K562 (cell line): ENCODE results near the gene DYSF. TPM values are rescaled to one million over a fixed set of nuclear protein-coding genes. Genes with fewer than 3 reads are reported as not detected.

Experiments
- ATAC-seq: fragments of 200-7000 bp; cut with Tn5 transposase; 3 replicates; pipeline ENCODE4 v1.9.1; 2020; ENCODE audit warnings: moderate library complexity
- BruUV-seq: library from RNA; stranded (reverse); fragments of 400-500 nt; replicated peaks from 2 replicates; lab custom pipeline; 2021; lab: Mats Ljungman, UMichigan
- CTCF ChIA-PET: fragments of 300-600 bp; formaldehyde crosslinking; extraction: SDS; loops from one replicate; lab custom pipeline; 2021; ENCODE audit warnings: low intra/inter-chr PET ratio; lab: Yijun Ruan, JAX
- POLR2A ChIA-PET: fragments of 300-600, 350-650 bp; sonication (Branson Sonifier 250); formaldehyde crosslinking; extraction: SDS; loops from one replicate; lab custom pipeline; 2021; ENCODE audit warnings: antibody characterized with exemption, inconsistent platforms; lab: Yijun Ruan, JAX
- DNase-seq, 4 experiments: peaks; one replicate each; pipeline versions ENCODE4 v3.0.0 to v3.0.0-alpha.2; 2011 to 2018; ENCODE audit warnings: low spot score in 3 of 4, mixed read lengths in 3 of 4; ENCODE audit errors: extremely low read depth in 1 of 4
- FAIRE-seq: peaks from 2 replicates; lab custom pipeline; 2011; peaks lifted over from hg19 to GRCh38; lab: Jason Lieb, UNC
- H2AFZ ChIP-seq: 2 replicates; pipeline ENCODE4 v1.6.0; 2011; ENCODE audit warnings: low read depth, low read length, control low read depth, inconsistent platforms
- H3K27ac ChIP-seq: fragments of 200-600 bp; 3 replicates; pipeline ENCODE4 v1.8.0; 2011; ENCODE audit warnings: low read depth, mild to moderate bottlenecking, control low read depth, inconsistent platforms, low read length, moderate library complexity, mixed read lengths; ENCODE audit errors: extremely low read depth
- H3K27me3 ChIP-seq, 2 experiments: fragments of 300-600 bp in 1 of 2; 2 replicates in 1 of 2; 3 replicates in 1 of 2; pipeline versions ENCODE4 v1.6.0 to v1.8.0; 2011; ENCODE audit warnings: inconsistent platforms in 2 of 2, low read length in 2 of 2, mild to moderate bottlenecking in 1 of 2, mixed read lengths in 1 of 2, moderate library complexity in 1 of 2; ENCODE audit not compliant: control insufficient read depth in 2 of 2, insufficient read depth in 2 of 2
- H3K36me3 ChIP-seq: fragments of 300-600 bp; 3 replicates; pipeline ENCODE4 v1.8.0; 2011; ENCODE audit warnings: mild to moderate bottlenecking, low read length, inconsistent platforms; ENCODE audit not compliant: control insufficient read depth, insufficient read depth
- H3K4me1 ChIP-seq, 2 experiments: fragments of 200-600 bp in 1 of 2; replicated peaks in 1 of 2; 2 replicates in 1 of 2; 3 replicates in 1 of 2; pipeline versions ENCODE4 v1.5.1 to v1.8.0; 2011; ENCODE audit warnings: inconsistent platforms in 2 of 2, low read length in 2 of 2, mild to moderate bottlenecking in 1 of 2, mixed read lengths in 1 of 2, moderate library complexity in 1 of 2; ENCODE audit not compliant: control insufficient read depth in 2 of 2, insufficient read depth in 2 of 2
- H3K4me2 ChIP-seq: 2 replicates; pipeline ENCODE4 v1.6.1; 2011; ENCODE audit warnings: low read length, control low read depth, inconsistent platforms, mixed read lengths; ENCODE audit not compliant: insufficient read depth
- H3K4me3 ChIP-seq: fragments of 200-600 bp; sonication (generic), shearing (Covaris generic); 2 replicates; pipeline ENCODE4 v1.5.1; 2016; ENCODE audit warnings: control low read depth, inconsistent platforms
- H3K79me2 ChIP-seq: fragments of 200-600 bp; 3 replicates; pipeline ENCODE4 v1.8.0; 2011; ENCODE audit warnings: low read length, inconsistent platforms; ENCODE audit not compliant: control insufficient read depth, insufficient read depth
- H3K9ac ChIP-seq, 2 experiments: 2 replicates each; pipeline versions ENCODE4 v1.6.0 to v1.6.1; 2011; ENCODE audit warnings: low read depth in 2 of 2, low read length in 2 of 2, control low read depth in 1 of 2, inconsistent platforms in 1 of 2, mild to moderate bottlenecking in 1 of 2, mixed read lengths in 1 of 2; ENCODE audit not compliant: insufficient read depth in 1 of 2
- H3K9me1 ChIP-seq: one replicate; pipeline ENCODE4 v1.6.0; 2011; ENCODE audit warnings: inconsistent platforms, mild to moderate bottlenecking, low read length, moderate library complexity; ENCODE audit not compliant: control insufficient read depth, insufficient read depth
- H3K9me3 ChIP-seq: replicated peaks from 2 replicates; pipeline ENCODE4 v1.5.1; 2011; ENCODE audit warnings: low read depth, low read length, inconsistent platforms; ENCODE audit not compliant: control insufficient read depth, insufficient read depth
- H4K20me1 ChIP-seq: replicated peaks from 2 replicates; pipeline ENCODE4 v1.6.1; 2011; ENCODE audit warnings: low read length, inconsistent platforms, mixed read lengths; ENCODE audit not compliant: control insufficient read depth, insufficient read depth
- ARID1B ChIP-seq: fragments of 450-650 bp; IDR thresholded peaks from 2 replicates; pipeline ENCODE4 v1.6.1; 2016; ENCODE audit warnings: antibody characterized with exemption, mild to moderate bottlenecking, inconsistent platforms
- BRCA1 ChIP-seq, 2 experiments: fragments of 450-650 bp in 1 of 2; sonication (generic) in 1 of 2; formaldehyde crosslinking in 1 of 2; IDR thresholded peaks; 2 replicates each; pipeline versions ENCODE4 v1.5.0 to v1.6.1; 2017 to 2020; ENCODE audit warnings: mild to moderate bottlenecking in 1 of 2, missing genetic modification reagents in 1 of 2
- ELF2 ChIP-seq: fragments of 250-450 bp; sonication (Bioruptor Pico); IDR thresholded peaks from 2 replicates; pipeline ENCODE4 v1.5.0; 2021; ENCODE audit warnings: mild to moderate bottlenecking
- ETS1 ChIP-seq: conservative IDR thresholded peaks from 2 replicates; pipeline ENCODE4 v1.6.1; 2011; ENCODE audit warnings: low read depth, mild to moderate bottlenecking, low read length; ENCODE audit not compliant: control insufficient read depth
- FUS ChIP-seq: fragments of 200-400 bp; formaldehyde crosslinking; optimal IDR thresholded peaks from 2 replicates; pipeline ENCODE3; 2017; ENCODE audit warnings: low read depth, low read length
- HNRNPL ChIP-seq: fragments of 200-400 bp; formaldehyde crosslinking; IDR thresholded peaks from 2 replicates; pipeline ENCODE4 v1.6.1; 2017; ENCODE audit warnings: low read depth, mild to moderate bottlenecking, low read length
- NFIC ChIP-seq: fragments of 450-650 bp; IDR thresholded peaks from 2 replicates; pipeline ENCODE4 v1.6.1; 2017; ENCODE audit warnings: mild to moderate bottlenecking, inconsistent platforms
- POU5F1 ChIP-seq: fragments of 150-350 bp; IDR thresholded peaks from 2 replicates; pipeline ENCODE4 v1.6.1; 2014; ENCODE audit warnings: borderline replicate concordance, low read length, low read depth, mild to moderate bottlenecking; ENCODE audit not compliant: partially characterized antibody
- SRSF7 ChIP-seq: fragments of 200-400 bp; formaldehyde crosslinking; optimal IDR thresholded peaks from 2 replicates; pipeline ENCODE3; 2017; ENCODE audit warnings: mild to moderate bottlenecking, low read depth, low read length
- ZNF253 ChIP-seq: fragments of 250-450 bp; sonication (Bioruptor Pico); conservative IDR thresholded peaks from 2 replicates; pipeline ENCODE4 v1.6.1; 2021; ENCODE audit warnings: mild to moderate bottlenecking
- WGBS: fragments of 100-300 bp; shearing (Covaris generic); methylation state at CpG from one replicate; pipeline ENCODE4 v1.1.6; 2016; ENCODE audit warnings: low coverage, mixed read lengths; ENCODE audit not compliant: insufficient coverage; ENCODE audit errors: missing lambda C conversion rate; 5-methylcytosine and 5-hydroxymethylcytosine counted together
- in situ Hi-C: fragments of 300-500 bp; cut with MboI; formaldehyde crosslinking; loops from 4 replicates; pipeline ENCODE4 v1.15.0; 2018; ENCODE audit warnings: inconsistent platforms, mixed read lengths
- intact Hi-C: fragments of 100-400 bp; cut with micrococcal nuclease; formaldehyde crosslinking; loops from 2 replicates; pipeline ENCODE4 v1.14.2; 2022
- polyA plus RNA-seq, 8 experiments: library from polyadenylated mRNA; depleted of rRNA in 4 of 8; stranded (reverse) in 5 of 8; unstranded in 3 of 8; fragments of >200 nt; fragmentation: Nextera tagmentation in 2 of 8; fragmentation: Illumina TruSeq in 1 of 8; extraction: Ambion mirVana in 2 of 8; extraction: Trizol in 1 of 8; gene quantifications; 2 replicates each; pipeline versions ENCODE4 v1.2.1 to v1.2.3, GENCODE V29; 2011 to 2014; ENCODE audit warnings: inconsistent platforms in 1 of 8, missing spikeins in 1 of 8
- total RNA-seq, 7 experiments: library from RNA; depleted of rRNA in 6 of 7; stranded (reverse); fragments of >200 nt in 6 of 7; fragmentation: Illumina TruSeq in 2 of 7; extraction: Trizol in 2 of 7; gene quantifications; 2 replicates each; pipeline versions ENCODE4 v1.2.1 to v1.2.3, GENCODE V29; 2011 to 2021; ENCODE audit warnings: low replicate concordance in 1 of 7

Gene DYSF
- total and polyA plus RNA-seq, 9 of the 15 experiments (the other 6 are each of a cell fraction or from before 2014, with no cell fraction given) = 0.01 to 0.80 (median 0.29) TPM

GRCh38 chr2:71702971-71703898 is 249.9 kb downstream of the DYSF start:
- no peak overlapping the region for H3K9ac ChIP-seq
- WGBS = 1% methylated on average over 12 of the region's 13 CpGs
- ATAC-seq = no peak
- no peak overlapping the region for H2AFZ ChIP-seq
- intact Hi-C loops = no loop called here
- BruUV-seq = no TSS peak
- peaks cover under 1 to 74% of the 10 kb centered on the region in 2 experiments; a peak in 4 of 5 replicates for H3K27me3 ChIP-seq
- peaks cover 13% of the 10 kb centered on the region; the same call in 1 of the 2 replicates for H4K20me1 ChIP-seq
- no peak overlapping the region for H3K4me2 ChIP-seq
- H3K4me3 ChIP-seq = no peak overlapping the region
- no peaks in the 10 kb centered on the region for H3K36me3 ChIP-seq
- in situ Hi-C loops = no loop called here
- POLR2A ChIA-PET = interaction anchor here (0.5 to 0.9 kb wide), 3 partner anchors 14 to 647 kb away, joined by 3 to 4 read pairs (median 3); no protein-coding TSS in a partner anchor
- no peaks in the 10 kb centered on the region for H3K79me2 ChIP-seq
- H3K4me1 ChIP-seq = no peaks in the 10 kb centered on the region
- no peaks in the 10 kb centered on the region for H3K9me3 ChIP-seq
- TF ChIP-seq ZNF253 (CRISPR knock-in tag) (no peak), HNRNPL (no peak), ARID1B (no peak), FUS (no peak), BRCA1 (IDR thresholded peaks at IDR 0.05) (no peak), BRCA1 (CRISPR knock-in tag; IDR thresholded peaks at IDR 0.05) (no peak), ELF2 (CRISPR knock-in tag) (no peak), ETS1 (no peak), SRSF7 (no peak), POU5F1 (no peak), NFIC (no peak)
- H3K9me1 ChIP-seq = no peaks in the 10 kb centered on the region
- no peak overlapping the region for H3K27ac ChIP-seq
- no peak for DNase-seq
- CTCF ChIA-PET = no interaction called here
- FAIRE-seq = no peak
